GM18951 (cell line): ENCODE results near the gene IL20RA.
"Not testable (repeated sequence)": the region's sequence is repeated elsewhere in the genome, so short reads cannot be mapped to it uniquely, and the experiment has no call there.

Experiments
- POLR2A ChIP-seq: IDR thresholded peaks from 4 replicates; pipeline ENCODE4 v1.6.1; 2011; ENCODE audit warnings: mild to moderate bottlenecking; ENCODE audit not compliant: insufficient read length, insufficient read depth; ENCODE audit errors: extremely low read depth
- in situ Hi-C: fragments of 300-500 bp; cut with MboI; formaldehyde crosslinking; loops from one replicate; pipeline ENCODE4 v1.12.0; 2022; ENCODE audit warnings: low sequenced_read_pairs, mixed read lengths, inconsistent platforms; ENCODE audit not compliant: unreplicated experiment

The IL20RA gene

DNA sequence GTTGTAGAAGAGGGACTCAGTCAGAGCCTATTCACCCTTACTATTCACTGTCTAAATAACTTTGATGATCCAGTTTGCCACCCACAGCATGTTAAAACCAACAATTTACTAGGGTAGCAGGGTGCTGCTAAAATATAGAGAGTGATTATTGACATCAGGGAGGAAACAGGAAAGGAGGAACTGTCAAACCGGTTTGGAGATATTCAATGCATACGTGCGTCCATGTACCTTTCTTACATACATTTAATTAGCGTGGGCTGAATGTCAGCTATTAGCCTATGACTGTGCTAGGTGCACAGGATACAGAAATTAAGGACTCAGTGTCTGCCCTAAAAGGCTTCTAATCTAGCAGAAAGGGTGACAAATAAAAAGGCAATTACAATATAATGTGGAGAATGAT, 57.2 kb downstream of the IL20RA start:
- in situ Hi-C loops, result no loop called here
- no peak for TF ChIP-seq POLR2A

DNA sequence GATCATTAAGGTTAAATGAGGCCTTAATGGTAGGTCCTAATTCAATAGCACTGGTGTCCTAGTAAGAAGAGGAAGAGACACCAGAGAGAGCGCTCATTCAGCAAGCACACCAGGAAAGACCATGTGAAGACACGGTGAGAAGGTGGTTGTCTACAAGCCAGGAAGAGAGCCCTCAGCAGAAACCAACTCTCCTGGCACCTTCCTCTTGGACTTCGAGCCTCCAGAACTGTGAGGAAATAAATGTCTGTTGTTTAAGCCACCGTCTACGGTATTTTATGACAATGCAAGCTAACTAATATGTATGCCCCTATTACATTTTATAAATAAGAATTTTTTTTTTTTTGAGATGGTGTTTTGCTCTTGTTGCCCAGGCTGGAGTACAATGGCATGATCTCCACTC, 59.3 kb downstream of the IL20RA start:
- in situ Hi-C loops, result no loop called here
- no peak for TF ChIP-seq POLR2A

DNA sequence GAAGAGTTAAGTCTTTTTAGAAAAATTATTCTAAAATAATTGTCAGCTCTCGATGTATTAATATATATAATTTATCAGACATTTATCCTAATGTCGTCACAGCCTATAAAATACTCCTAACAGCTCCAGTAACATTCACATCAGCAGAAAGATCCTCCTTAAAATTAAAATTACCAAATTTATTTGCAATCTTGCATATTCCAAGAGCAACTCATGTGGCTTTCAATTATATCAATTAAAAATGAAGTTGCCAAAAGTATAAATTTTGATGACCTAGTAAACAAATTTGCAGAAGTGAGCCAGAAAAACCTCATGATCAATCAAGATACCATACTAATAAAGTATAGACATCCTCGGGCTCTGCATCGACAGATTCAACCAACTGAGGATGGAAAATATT, 60.2 kb downstream of the IL20RA start:
- no peak for TF ChIP-seq POLR2A
- in situ Hi-C loops, result no loop called here

DNA sequence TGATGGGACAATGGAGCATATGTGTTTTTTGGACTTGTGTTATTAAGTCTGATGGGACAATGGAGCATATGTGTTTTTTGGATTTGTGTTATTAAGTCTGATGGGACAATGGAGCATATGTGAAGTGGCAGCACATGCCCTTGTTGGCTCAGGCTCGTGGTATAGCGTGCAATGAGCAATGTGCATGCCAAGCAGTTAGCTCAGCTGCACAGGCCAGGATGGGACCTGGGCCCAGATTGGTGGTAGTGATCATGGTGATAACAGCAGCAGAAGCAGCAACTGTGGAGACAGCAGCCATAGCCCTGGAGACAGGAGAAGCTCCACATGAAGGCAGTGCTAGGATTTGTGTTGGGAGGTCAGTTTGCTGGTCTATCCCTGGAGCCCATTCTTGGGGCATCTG, 61.1 kb downstream of the IL20RA start:
- in situ Hi-C loops, result no loop called here
- no peak for TF ChIP-seq POLR2A

DNA sequence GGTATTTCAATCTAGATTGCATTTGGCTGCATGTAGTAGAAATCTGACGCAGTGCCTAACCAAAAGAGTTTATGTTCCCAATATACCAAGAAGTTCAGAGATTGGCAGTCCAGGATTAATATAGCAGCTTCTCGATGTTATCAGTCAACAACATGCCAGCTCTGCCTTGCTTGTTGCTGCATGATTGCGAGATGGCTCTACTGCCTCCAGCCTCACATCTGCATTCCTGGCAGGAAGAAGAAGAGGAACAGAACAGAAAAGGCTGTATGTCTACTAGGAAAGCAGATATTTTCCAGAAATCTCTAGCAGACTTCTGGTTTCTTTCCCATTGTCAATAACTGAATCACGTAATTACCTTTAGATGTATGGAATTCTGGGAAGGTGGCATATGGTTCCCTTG, 61.8 kb downstream of the IL20RA start:
- in situ Hi-C loops, result no loop called here
- TF ChIP-seq POLR2A, result no peak

DNA sequence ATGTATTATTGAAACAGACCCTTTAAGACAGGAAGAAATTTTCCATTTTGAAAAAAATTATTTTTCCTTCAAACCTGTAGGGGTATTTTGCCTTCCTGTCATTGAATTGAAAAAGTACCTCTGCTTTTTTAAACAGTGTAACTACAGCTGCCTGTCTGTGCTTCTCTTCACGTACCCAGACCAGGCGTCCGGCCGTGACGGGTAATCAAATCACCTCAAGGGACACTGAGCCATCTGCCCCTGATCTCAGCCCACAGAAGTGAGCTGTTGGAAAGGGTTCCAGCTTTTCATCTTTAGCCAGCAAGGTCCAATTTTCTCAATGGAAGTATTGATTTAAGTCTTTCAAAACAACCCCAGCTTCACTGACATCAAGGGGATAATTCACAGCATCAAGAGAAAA, 64.7 kb downstream of the IL20RA start:
- in situ Hi-C loops, result no loop called here
- no peak for TF ChIP-seq POLR2A

DNA sequence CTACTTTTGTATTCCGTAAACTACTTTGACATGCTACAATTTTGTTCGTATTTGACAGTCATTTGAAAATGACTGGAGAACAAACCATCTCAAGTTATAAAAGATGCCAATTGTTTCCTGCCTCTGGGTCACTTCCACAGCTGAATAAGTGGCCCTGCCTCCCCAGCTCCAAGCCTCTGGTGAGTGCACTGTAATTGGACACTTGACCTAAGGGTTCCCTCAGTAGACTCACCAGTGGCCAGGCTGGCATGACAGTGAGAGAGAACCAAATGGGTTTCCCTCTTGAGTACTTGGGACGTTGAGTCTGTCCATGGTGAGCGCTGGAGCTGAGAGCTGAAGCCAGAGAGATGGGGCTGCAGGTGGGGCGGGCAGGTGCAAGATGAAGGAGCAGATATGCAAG, 65.6 kb downstream of the IL20RA start:
- in situ Hi-C loops, result no loop called here
- TF ChIP-seq POLR2A, result no peak

DNA sequence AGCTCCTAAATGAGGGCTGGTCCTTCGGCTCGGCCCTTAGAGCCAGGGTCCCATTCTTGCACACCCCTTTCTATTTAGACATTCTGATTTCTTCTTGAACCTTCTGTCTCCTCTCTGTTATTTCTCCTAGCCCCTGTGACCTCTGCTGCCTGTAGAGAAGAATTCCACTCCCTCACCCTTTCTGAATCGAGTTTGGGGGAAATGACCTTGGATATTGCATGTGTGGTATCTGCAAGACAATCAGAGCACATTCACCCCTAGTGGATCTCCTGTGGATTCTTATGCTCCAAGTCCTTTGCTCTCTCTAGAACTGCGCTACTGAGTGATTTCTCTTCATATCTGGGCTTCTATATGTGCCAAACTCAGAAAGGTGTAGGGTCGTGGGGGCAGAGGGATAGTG, 67.7 kb downstream of the IL20RA start:
- in situ Hi-C loops, result no loop called here
- TF ChIP-seq POLR2A, result no peak

DNA sequence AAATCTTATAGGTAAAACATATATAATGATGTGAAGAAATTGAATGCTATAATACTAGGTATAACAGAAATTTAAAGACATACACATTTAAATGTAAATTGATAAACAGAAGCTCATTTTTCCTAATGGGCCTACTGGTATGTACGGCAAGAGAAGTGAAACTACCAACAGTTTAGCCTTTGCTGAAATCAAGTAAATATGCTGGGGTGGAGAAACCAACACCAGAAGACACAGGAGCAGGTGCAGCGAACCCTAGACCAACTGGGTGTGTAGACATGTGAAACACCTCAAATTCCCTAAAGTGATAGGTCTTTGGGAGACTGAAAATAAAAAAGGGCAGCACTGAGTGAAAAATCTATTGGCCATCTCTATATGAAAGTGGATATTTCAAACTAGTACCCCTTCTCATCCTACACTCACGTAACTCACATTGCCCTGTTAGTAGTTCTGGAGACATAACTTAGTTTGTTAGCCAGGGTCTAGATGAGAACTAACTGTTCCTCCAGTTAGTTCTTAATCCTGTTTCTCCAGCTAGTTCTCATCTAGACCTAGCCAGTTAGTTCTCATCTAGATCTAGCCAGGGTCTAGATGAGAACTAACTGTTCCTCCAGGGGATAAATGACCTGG, 69.6 kb downstream of the IL20RA start:
- in situ Hi-C loops, result no loop called here
- no peak for TF ChIP-seq POLR2A

DNA sequence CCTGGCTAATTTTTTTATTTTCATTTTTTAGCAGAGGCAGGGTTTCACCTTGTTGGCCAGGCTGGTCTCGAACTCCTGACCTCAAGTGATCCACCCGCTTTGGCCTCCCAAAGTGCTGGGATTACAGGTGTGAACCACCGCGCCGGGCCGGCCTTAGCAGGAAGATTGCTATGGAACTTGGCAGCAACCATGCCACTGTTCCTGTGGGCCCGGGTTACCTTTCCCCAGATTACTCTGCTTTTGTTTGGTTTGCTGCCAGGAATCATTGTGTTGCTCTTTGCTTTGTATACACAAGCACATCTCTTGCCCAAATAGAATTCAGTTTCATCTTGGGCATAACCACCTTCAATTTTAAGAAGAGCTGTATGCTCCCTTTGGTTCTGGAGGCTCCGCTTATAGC, 71.0 kb downstream of the IL20RA start:
- in situ Hi-C loops, result not testable (repeated sequence)

DNA sequence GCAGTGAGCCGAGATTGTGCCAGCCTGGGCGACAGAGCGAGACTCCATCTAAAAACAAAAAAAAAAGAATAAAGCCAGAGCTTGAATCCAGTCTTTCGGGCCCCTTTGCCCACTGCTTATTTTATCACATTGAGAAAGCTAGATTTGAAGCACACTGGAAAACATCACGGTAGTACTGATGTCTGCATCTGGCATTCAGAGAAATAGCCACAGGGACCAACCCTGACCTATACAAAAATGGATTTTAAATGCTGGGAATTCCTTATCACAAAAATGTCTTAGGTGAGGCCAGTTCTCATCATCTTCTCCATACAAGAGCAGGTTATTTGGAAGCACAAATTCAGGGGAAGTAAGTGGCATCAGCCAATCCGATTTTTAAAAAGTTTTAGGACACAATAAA, 73.2 kb downstream of the IL20RA start:
- in situ Hi-C loops, result no loop called here
- no peak for TF ChIP-seq POLR2A

DNA sequence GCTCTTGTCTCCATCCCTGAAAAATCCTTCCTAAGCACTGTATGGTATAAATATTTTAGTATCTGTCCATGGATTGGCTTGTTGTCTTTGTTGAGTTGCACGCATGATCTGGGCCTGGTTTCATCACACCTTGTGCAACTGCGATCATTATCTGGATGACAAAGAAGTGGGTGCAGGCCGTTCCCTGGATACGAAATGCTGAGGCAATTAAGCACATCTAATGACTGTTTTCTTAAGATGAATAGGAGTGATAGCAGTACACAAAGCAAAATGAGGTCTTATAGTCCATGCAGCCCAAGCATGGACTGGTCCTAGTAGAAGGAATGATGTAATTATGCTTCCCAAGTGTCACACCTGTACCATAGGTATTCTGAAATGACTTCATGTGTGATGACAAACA, 74.8 kb downstream of the IL20RA start:
- TF ChIP-seq POLR2A, result no peak
- in situ Hi-C loops, result no loop called here

DNA sequence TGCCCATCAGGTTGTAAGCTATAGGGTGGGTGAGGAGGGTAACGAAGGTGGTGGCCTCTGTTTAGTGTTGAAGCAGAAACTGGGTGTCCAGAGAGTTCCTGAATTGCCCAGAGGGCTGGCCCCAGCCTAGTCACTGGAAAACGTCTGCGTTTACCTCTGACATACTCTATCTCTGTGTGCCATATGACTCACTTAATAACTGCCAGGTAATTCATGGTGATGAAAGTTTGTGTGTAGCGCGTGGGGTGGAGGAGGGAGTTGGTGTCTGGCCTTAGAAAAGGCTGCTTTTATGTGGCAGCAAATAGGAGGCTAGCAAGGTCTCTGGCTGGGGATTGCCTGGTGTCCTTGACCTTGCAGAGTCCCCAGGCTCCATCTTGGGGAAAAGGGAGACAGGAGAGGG, 75.3 kb downstream of the IL20RA start:
- in situ Hi-C loops, result no loop called here
- TF ChIP-seq POLR2A, result no peak

DNA sequence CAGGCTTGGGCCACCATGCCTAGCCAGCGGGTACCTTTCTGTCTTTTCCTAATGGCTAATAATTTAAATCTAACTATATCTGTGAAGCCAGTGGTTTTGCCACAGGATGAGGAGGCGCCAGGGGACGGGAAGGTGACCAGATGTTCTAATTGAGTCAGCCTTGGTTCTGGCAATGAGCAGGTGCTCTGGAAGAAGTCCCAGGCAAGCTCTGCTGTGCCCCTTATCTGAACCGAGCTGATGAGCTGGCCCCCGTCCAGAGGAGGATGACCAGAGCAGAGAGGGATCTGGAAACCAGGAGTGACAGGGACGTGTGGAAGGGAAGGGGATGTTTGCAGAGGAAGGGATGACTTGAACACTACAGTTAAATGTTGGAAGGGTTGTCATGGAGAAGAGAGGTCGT, 75.9 kb downstream of the IL20RA start:
- TF ChIP-seq POLR2A, result no peak
- in situ Hi-C loops, result no loop called here

DNA sequence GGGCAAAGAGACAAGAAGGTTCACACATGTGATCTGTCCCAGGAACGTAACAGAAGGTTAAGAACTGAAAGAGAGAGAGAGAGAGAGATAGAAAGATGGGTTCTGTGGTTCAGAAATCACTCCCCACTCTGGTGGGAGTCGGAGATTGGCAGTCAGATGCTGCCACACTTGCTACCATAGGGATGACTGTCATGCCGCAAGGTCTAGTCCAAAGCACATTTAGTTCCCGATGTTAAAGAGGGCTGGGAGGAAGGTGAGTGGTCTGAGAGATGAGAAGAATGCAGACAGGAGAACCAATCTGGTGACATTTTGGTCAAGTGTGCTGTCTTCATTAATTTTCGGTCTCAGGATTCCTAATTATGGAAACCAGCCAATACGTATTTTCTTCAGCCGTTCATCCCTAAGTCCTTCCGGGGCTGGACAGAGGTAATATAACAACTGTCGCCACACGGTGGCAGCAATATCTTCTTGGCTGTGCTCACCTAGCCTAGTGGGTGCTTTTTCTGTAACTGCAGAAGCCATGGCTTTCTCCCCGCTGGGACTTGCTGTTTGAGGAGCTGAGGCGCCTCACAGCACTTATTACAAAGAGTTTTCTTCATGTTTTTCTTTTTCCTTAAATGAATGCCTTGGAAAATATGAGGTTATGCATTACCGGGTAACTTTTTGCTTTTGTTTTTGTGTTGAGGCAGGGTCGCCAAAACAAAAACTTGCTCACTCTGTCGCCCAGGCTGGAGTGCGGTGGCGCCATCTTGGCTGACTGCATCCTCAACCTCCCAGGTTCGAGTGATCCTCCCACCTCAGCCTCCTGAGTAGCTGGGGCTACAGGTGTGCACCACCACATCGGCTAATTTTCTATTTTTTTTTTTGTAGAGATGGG, 76.7 kb downstream of the IL20RA start:
- TF ChIP-seq POLR2A, result no peak
- in situ Hi-C loops, result no loop called here

DNA sequence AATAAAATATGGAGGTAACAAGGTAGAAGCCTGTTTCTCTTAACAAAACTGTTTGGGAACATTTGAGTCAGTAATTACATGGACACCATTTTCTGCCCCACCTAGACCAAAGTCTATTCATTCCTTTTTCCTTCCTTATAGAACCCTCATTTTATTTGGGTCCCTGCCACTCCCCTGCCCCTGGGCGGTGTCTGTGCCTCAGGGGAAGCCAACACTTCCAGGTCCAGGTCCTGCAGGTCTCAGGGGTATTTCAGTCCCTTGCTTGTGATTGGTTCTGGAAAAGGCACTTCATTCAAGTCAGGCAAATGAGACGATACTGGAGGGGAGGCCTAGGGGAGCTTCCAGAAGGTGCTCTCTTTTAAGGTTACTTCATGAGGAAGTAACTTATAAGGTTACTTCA, 80.4 kb downstream of the IL20RA start:
- in situ Hi-C loops, result no loop called here

More for the DNA sequence above, 80.4 kb downstream of the IL20RA start:
- no peak for TF ChIP-seq POLR2A
